GM19463 (cell line): ENCODE measurements around the gene DIP2A.
A peak's percentile ranks its signal among the peaks of the same experiment; 100 is the strongest.
"Not testable (repeated sequence)": the region's sequence is repeated elsewhere in the genome, so short reads cannot be mapped to it uniquely, and the experiment has no call there.

Source experiments
- ATAC-seq: cut with Tn5 transposase; IDR thresholded peaks from one replicate; pipeline ENCODE4 v1.9.1; 2021; ENCODE audit warnings: mild to moderate bottlenecking, moderate library complexity; ENCODE audit not compliant: unreplicated experiment

DIP2A gene

DNA sequence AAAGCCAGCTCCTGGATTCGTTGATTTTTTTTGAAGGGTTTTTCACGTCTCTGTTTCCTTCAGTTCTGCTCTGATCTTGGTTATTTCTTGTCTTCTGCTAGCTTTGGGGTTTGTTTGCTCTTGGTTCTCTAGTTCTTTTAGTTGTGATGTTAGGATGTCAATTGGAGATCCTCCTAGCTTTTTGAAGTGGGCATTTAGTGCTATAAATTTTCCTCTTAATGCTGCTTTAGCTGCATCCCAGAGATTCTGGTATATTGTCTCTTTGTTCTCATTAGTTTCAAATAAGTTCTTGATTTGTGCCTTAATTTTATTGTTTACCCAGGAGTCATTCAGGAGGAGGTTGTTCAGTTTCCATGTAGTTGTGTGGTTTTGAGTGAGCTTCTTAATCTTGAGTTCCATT, 120.7 kb downstream of the DIP2A start:
- ATAC-seq, result not testable (repeated sequence)

DNA sequence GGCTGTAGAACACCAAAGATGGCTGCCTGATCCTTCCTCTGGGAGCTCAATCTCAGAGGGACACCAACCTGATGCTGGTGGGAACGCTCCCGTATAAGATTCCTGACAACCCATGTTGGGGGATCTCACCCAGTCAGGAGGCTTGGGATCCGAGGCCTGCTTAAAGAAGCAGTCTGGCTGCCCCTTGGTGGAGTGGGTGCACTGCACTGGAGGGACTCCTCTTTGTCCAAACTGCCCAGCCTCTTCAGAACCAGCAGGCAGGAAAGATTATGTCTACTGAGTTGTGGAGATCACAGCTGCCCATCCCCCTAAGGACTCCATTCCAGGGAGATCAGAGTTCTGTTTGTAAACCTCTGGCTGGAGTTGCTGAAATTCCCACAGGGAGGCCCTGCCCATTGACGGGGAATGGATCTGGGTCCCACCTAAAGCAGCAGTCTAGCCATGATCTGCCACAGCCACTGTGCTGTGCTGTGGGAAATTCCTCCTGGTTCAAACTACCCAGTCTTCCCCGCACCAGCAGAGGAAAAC, 123.2 kb downstream of the DIP2A start:
- no peak for ATAC-seq

DNA sequence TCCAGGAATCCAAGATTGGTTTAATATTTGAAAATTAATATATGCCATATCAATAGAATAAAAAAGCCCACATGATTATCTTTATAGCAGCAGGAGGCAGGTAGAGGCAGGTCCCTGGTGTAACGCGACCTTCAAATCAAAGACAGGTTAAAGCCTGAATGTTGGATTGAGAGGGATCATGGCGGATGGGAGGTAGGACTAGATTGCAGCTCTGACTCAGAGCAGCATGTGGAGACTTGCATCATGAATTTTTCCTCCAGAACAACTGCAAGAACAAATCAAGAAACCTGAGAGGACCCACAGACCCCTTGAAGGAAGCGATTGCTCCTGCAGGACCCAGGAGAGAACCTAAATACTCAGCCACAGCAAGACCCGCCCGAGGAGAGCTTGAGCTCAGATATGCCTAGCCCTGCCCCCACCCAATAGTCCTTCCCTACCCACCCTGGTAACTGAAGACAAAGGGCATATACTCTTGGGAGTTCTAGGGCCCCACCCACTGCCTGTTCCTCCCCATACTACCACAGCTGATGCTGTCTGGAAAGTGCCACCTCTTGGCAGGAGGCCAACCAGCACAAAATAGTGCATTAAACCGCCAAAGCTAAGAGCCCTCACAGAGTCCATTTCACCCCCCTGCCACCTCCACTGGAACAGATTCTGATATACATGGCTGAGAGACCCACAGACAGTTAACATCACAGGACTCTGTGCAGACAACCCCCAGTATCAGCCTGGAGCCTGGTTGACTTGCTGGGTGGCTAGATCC, 126.7 kb downstream of the DIP2A start:
- ATAC-seq, result no peak

DNA sequence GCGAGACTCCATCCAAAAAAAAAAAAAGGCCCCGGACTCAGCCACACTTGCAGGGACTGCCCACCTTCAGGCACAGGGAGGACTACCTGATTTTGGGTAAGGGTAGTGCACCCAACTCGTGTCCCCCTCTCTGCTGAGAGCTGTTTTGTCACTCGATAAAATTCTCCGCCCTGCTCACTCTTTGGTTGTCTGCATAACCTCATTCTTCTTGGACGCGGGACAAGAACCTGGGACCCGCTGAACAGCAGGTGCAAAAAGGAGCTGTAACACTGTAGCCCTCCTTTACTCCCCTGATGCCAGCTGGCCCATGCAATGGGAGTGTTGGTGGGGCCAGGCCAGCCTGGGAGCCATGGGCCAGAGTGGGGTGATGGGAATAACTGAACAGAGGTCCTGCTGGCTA, 135.6 kb downstream of the DIP2A start:
- no peak for ATAC-seq

DNA sequence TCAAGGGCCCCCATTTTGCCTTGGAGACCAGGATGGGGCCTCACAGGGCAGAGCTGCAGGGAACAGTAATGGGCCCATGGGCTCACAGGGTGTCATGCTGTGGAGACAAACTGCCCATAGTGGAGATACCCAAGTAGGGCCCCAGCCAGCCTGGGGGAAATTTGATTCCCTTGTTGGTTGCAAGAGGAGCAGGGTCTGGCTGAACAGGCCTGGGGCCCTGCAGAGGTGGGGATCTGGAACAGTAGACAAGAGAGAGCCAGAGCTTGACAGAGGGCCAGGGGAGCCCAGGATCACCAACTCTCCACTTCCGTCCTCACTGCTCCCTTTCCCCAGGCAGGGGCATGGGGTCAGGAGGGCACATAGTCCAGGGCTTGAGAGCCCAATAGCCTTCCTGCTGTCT, 137.5 kb downstream of the DIP2A start:
- ATAC-seq, result no peak

DNA sequence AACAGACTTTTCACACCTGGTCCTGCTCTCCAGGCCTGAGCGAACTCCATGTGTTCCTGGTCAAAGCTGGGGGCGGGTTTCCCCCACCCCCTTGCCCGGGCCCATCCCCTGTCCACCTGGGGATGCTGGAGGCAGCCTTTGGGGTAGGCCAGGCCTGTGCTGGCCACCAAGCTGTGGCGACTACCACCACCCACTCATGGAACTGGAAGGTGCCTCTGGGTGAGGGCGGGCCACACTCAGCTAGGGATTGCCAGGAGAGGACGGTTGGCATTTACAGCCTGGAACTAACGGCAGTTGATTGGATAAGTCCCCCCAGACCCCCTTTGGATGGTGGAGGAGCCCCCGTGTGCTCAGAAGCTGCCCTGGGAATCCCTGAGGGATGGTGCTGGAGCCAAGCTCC, 138.3 kb downstream of the DIP2A start:
- no peak for ATAC-seq

DNA sequence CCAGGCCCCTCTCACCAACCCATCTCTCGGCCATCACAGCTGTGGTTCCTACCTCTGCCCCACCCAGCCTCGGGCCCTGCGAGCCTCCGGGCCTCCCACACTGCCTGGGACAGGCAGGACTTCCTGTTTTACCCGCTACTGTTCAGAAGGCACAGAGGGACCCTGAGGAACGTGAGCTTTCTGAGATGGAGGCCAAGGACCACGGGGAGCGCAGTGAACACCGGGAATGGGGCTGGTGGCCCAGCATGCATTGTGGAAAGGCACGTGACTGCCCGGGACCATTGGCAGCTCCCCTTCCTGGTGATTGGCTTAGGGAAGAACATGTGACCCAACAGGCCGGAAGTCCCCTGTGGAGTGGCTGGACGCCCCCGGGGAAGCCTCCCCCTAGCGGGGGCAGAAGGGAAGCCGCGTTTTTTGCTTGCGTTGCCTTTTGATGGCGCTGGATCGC, 139.2 kb downstream of the DIP2A start:
- no peak for ATAC-seq

DNA sequence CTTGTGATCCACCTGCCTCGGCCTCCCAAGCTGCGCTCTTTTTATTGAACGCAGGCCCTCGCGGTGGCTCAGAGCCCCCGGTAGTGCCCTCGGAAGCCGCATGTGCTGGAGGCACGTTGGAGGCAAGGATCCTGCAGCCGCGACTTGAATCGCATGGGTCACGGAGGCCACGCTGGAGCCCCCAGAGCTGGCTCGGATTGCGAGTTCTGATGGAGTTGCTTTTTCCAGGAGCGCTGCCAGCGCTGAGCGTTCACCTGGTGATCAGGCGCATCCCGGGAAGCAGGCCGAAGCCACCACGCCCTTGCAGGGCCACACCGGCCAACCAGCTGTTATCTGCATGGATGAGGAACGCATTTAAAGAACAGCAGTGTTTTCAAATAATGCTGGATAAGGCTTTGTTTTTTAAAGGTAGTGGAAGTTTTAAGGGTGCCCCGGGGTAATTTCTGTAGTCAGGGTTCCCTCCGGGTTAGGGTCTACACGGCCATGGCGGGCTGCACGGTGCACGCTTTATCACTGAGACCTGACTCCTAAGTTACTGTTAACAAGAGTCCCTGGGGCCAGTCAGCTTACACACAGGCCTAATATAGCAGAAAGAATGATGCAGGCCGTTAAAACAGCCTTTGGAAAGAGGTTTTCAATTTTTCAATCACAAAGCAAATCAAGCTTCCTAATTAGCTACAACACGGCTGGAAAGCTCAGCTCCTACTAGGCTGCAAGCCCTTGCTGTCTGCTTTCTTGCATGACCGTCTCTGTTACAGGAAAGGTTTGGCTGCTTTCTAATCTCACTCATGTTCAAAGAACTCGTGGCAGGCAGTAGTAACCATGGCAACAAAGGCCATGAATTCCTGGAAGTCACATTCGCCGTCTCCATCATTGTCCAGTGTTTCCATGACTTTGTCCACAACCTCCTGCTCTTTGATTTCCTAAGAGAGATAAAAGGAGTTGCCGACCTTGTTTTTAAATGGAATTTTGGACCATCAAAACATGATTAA, 140.2 kb downstream of the DIP2A start:
- ATAC-seq, result no peak

DNA sequence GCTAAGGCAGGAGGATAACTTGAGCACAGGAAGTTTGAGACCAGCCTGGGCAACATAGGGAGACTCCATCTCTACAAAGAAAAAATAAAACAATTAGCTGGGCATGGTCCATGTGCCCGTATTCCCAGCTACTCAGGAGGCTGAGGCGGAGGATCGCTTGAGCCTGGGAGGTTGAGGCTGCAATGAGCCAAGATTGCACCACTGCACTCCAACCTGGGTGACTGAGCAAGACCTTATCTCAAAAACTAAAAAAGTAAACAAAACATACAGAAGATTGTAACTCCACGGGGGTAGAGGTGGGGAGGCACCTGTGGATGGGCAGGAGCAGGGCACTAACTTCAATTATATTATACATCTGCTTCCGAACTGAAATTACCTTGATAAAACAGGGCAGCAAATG, 141.6 kb downstream of the DIP2A start:
- ATAC-seq, result no peak

DNA sequence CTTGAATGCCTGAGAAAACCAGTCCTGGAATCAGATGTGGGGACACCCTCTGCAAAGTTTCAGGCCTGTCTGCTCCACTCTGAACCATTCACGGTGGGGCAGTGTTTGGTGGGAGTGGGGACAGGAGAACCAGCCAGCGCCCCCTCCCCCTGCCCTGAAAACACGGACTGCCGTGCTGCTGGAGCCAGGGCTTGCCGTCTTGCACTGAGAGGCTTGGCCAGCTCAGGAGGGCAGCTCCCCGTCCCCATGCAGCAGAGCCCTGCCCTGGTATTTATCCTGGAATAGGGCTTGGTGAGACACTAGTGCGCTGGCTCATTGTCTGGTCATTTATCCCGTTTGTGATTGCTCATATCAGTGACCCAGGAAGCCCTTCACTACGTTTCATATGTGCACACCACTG, 142.3 kb downstream of the DIP2A start:
- no peak for ATAC-seq

DNA sequence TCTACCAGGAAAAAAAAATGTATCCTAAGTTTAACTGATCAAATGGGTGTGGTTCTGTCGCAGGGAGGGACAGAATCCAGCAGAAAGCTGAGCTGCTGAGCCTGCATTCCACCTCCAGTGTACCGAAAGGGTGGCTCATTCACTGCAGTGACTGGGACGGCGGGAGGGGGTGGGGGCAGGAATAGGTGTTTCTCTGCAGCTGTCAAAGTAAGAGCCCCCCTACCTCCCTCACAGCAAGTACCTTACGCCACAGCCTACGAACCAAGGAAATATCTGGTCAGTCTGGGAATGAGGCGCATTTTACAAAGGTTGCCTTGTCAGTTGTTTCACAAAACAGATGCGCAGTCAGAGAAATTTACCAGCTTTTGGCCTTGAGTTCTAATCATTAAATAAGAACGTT, 144.5 kb downstream of the DIP2A start:
- no peak for ATAC-seq

DNA sequence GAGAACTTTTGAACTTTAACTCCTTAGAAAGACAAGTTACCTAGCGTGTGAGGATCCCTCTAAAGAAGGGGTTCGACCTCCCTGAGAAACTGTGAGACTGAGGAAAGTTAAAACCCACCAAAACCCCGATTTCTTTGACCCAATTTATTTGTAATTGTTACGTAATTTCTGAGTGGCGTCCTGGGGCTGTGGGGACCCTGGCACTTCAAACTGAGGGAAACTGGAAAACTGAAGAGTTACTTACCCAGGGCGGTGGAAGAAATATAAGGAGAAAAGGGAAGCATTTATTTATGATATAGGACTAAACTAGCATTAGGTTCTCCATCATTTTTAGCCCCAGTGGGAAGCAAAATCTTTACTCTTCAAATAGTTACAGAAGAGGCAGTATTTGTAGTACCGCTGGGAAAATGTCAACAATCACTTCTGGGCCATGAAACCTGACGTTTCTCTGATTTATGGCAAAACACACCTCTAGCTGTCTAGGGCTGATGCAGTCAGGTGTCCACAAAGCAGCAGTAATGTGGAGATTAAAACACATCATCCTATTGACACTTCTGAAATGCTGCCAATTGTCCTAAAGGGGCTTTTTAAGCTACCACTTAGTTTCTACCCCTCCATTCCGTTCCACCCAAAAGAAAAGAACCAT, 145.8 kb downstream of the DIP2A start:
- no peak for ATAC-seq

DNA sequence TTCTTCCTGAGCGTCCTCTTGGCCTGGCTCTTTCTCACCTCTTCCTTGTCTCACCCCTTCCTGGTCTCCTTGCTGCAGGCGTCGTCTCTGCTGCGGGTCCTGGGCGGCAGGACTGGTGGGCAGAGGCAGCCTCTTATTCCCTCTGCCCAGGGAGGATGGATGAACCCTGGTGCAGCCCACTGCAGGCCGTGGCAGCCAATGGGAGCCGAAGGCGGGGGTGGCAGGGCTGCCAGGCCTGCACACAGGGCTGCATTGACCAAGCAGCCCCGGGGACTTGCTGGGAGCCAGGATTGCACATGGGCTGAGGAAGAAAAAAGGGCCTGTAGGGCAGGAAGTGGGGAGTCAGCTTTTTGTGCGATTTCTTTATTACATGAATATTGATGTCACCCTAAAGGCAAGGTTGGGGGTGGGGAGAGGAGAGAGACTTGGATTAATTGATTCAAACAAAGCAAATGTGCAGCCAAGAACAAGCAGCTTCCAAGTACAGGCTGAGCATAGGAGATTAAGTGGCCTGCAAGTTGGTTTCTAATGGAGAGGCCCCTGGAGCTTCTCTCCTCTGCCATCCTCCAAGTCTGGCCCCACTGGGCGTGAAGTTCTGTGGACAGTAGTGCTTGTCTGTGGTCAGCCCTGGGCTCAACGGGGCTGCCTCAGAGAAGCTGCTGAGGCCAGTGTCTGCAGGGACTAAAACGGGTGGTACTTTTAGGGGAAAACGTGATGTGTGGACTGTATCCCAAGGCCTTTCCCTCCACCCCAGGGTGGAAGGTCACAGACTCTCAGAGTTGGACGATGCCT, 146.5 kb downstream of the DIP2A start, which contains the start of gene S100B:
TSS of gene S100B (minus strand) at position 108 of the 792 bp plus-strand sequence. CDS start 2,667 bp downstream, outside the sequence.
- no peak for ATAC-seq

DNA sequence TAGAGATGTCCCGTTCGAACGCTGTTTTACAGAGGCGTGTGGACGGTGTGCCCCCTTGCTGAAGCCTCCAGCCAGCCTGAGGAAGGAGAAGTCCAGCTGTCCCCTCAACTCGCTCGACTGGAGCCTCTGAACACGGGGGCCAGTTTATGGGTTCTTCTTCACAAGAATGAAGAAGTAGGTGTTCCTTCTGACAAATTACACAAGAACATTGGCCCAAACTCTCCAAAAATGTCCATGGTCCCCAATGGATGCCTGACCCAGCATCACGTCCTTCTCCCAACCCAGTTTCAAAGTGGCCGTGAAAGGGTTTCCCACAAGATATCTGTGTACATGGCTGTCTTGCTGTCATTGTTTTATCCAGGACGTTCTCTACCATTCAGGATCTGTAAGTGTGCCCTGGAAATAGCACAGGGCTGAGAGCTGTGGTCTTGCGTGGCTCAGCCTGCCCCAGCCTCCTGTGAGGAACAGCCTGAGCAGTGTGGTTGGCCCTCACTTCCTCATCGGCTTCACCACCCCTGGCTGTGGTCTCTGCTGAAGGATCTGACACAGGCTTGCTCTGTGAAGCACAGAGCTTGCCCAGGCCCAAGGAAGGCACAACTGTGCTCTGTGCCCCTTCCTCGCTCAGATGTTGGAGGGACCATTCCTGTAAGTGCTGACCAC, 147.2 kb downstream of the DIP2A start:
- peak; percentile 76 for ATAC-seq

DNA sequence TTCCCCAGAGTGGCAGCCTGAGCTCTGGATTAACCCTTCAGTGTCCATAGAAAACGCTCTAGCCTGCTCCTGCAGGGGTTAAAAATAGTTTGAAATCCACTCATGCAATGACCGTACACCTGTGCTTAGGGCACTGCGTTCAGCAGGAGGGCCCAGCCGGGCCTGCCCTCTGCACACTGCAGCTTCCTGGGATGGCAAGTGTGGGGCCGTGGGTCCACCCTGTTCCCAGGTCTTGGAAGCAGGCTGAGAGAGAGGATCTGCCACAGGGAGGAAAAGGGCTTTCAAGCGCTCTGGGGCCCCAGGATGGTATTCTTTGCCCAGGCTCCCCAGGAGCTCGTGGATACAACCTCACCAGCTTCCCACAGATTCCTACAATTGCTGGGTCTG, 147.7 kb downstream of the DIP2A start:
- ATAC-seq, result peak; percentile 16

DNA sequence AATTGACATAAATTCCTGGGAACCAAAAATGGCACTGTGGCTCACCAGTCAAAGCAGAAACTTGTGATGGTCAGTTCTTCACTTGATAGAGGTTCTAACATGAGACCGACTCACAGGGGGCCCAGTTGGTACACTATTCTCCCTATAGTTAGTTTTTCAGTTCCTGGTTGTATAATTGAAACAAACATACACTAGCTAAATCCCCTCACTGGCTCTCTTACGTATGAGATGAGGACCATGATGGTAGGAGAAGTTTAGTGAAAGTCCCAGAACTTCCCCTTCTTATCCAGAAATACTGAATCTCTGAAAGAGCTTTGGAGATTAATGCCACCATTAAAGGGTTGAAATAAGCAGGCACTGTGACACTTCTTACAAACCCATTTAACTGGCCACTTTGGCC, 148.9 kb downstream of the DIP2A start:
- no peak for ATAC-seq

DNA sequence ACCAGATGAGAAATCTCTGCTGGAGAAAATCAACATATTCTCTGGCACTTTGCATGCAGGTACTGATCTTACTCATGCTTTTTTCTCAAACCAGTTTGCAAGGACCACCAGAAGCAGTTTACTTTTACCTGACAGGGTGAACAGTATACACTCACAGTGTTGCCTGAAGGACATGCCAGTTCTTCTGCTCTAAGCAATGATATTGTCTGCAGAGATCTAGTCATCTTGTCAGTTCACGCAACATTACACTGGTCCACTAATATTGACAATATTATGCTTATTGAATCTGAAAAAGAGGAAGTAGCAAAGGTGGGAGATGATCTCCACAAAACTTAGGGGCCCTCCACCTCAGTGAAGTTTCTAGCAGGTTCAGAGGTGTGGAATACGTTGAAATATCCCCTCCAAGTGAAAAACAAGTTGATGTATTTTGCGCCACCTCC, 150.0 kb downstream of the DIP2A start:
- peak; percentile 34 for ATAC-seq

DNA sequence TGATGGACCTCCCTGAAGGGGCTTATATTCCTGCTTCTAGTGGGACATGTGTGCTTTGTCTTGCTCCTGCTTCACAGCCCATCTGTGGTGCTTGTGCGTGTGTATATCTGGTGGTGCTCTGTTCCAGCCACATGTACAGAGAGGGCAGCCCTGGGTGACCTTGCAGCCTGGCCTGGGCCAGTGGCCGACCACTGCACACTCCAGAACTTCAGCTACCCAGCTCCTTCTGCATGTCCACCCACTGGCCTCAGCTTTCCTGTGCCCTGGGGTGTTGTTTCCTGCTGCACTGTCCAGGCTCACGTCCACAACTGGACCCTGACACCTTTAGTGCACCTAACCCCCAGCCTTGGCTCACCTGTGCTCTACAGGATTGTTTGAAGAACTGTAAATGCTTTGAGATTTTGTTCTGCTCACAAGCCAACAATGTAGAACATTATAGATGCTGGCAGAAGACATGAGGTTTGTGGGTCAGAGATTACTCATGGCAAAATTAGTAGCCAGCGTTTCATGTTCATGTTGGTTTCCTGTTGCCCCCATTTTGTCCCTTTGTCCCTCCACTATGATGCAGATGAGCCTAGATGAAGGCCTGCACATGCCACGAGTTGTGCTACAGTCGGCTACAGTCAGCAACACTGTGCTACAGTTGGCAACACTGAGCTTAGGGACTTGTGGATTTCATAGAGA, 151.5 kb downstream of the DIP2A start:
- no peak for ATAC-seq

DNA sequence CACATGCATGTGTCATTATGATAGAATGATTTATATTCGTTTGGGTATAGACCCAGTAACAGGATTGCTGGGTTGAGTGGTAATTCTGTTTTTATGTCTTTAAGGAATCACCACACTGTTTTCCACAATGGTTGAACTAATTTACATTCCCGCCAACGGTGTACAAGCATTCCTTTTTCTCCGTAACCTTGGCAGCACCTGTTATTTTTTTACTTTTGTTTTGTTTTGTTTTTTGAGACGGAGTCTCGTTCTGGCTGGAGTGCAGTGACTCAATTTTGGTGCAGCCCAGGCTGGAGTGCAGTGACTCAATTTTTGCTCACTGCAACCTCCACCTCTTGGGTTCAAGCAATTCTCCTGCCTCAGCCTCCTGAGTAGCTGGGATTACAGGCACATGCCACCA, 154.7 kb downstream of the DIP2A start:
- no peak for ATAC-seq
